Measurements from ENCODE around the gene ZNF804A. TPM values are rescaled to one million over a fixed set of nuclear protein-coding genes. Genes with fewer than 3 reads are reported as not detected.

Gene ZNF804A
- total RNA-seq, 2 experiments from 2014 or later: not detected

GRCh38 chr2:184728411-184728810 is 130.1 kb downstream of the ZNF804A start:
- ATAC-seq: no peak
- Mint-ChIP-seq H3K27me3 (no peaks in the 10 kb centered on the region), H3K27ac (no peak overlapping the region), H3K9me3 (peaks cover 4% of the 10 kb centered on the region), H3K4me1 (ENCODE audit: low read depth) (no peaks in the 10 kb centered on the region), H3K36me3 (ENCODE audit: low read depth) (no peaks in the 10 kb centered on the region), H3K4me3 (no peak overlapping the region)
- POLR2A ChIA-PET: no interaction called here
- TF ChIP-seq CTCF (IDR thresholded peaks at IDR 0.05): no peak
- intact Hi-C loops (cut with micrococcal nuclease): no loop called here
- no peak for DNase-seq
- CTCF ChIA-PET: no interaction called here

GRCh38 chr2:184729581-184729980 is 131.3 kb downstream of the ZNF804A start:
- ChIA-PET POLR2A (no interaction called here), CTCF (no interaction called here)
- no peak for ATAC-seq
- no peak overlapping the region for H3K27ac Mint-ChIP-seq
- DNase-seq: no peak
- H3K36me3 Mint-ChIP-seq (ENCODE audit: low read depth): no peaks in the 10 kb centered on the region
- H3K4me1 Mint-ChIP-seq (ENCODE audit: low read depth): no peaks in the 10 kb centered on the region
- TF ChIP-seq CTCF (IDR thresholded peaks at IDR 0.05): no peak
- H3K27me3 Mint-ChIP-seq: no peaks in the 10 kb centered on the region
- H3K4me3 Mint-ChIP-seq: no peak overlapping the region
- peaks cover 4% of the 10 kb centered on the region for H3K9me3 Mint-ChIP-seq
- intact Hi-C loops (cut with micrococcal nuclease): no loop called here

- no peak overlapping the region for H3K4me3 Mint-ChIP-seq
- DNase-seq (no peak), ATAC-seq (no peak)
- no peaks in the 10 kb centered on the region for H3K4me1 Mint-ChIP-seq (ENCODE audit: low read depth)
- no peaks in the 10 kb centered on the region for H3K27me3 Mint-ChIP-seq
- H3K36me3 Mint-ChIP-seq (ENCODE audit: low read depth): no peaks in the 10 kb centered on the region
- peaks cover 4% of the 10 kb centered on the region for H3K9me3 Mint-ChIP-seq
- ChIA-PET CTCF (no interaction called here), POLR2A (no interaction called here)
- intact Hi-C loops (cut with micrococcal nuclease): no loop called here
- no peak for TF ChIP-seq CTCF (IDR thresholded peaks at IDR 0.05)
- no peak overlapping the region for H3K27ac Mint-ChIP-seq
These were observed 132.0 kb downstream of the ZNF804A start for GRCh38 chr2:184730288-184730687.

- CTCF ChIA-PET: no interaction called here
- Mint-ChIP-seq H3K4me3 (no peak overlapping the region), H3K4me1 (ENCODE audit: low read depth) (no peaks in the 10 kb centered on the region), H3K27me3 (no peaks in the 10 kb centered on the region), H3K27ac (no peak overlapping the region), H3K36me3 (ENCODE audit: low read depth) (no peaks in the 10 kb centered on the region), H3K9me3 (peaks cover 2% of the 10 kb centered on the region)
- DNase-seq: no peak
- intact Hi-C loops (cut with micrococcal nuclease): no loop called here
- POLR2A ChIA-PET: no interaction called here
- TF ChIP-seq CTCF (IDR thresholded peaks at IDR 0.05): no peak
- no peak for ATAC-seq
These were observed 136.0 kb downstream of the ZNF804A start for GRCh38 chr2:184734338-184734737.

GRCh38 chr2:184735611-184736010 is 137.3 kb downstream of the ZNF804A start:
- no peak overlapping the region for H3K27ac Mint-ChIP-seq
- peaks cover 2% of the 10 kb centered on the region for H3K9me3 Mint-ChIP-seq
- ChIA-PET CTCF (no interaction called here), POLR2A (no interaction called here)
- DNase-seq: no peak
- no peaks in the 10 kb centered on the region for H3K36me3 Mint-ChIP-seq (ENCODE audit: low read depth)
- intact Hi-C loops (cut with micrococcal nuclease): no loop called here
- H3K27me3 Mint-ChIP-seq: no peaks in the 10 kb centered on the region
- no peaks in the 10 kb centered on the region for H3K4me1 Mint-ChIP-seq (ENCODE audit: low read depth)
- no peak for ATAC-seq
- TF ChIP-seq CTCF (IDR thresholded peaks at IDR 0.05): no peak
- no peak overlapping the region for H3K4me3 Mint-ChIP-seq
